OCI-LY7 (cell line): ENCODE measurements around the gene NFIX. TPM values are rescaled to one million over a fixed set of nuclear protein-coding genes. Genes with fewer than 3 reads are reported as not detected.

Experiments used
- BruUV-seq: library from RNA; stranded (reverse); fragments of 400-500 nt; replicated peaks from 2 replicates; lab custom pipeline; 2021; lab: Mats Ljungman, UMichigan
- CTCF ChIA-PET: fragments of 300-600 bp; sonication (Branson Sonifier 250); formaldehyde crosslinking; loops from one replicate; lab custom pipeline; 2022; ENCODE audit warnings: antibody characterized with exemption; ENCODE audit not compliant: unreplicated experiment; lab: Charles Lee
- POLR2A ChIA-PET: fragments of 300-600 bp; sonication (Branson Sonifier 250); formaldehyde crosslinking; loops from one replicate; lab custom pipeline; 2022; ENCODE audit warnings: antibody characterized with exemption; lab: Charles Lee
- DNase-seq: peaks from one replicate; pipeline ENCODE4 v3.0.0-alpha.2; 2015; ENCODE audit warnings: low spot score
- H2AFZ ChIP-seq: fragments of 200-600 bp; sonication (generic), shearing (Covaris generic); 2 replicates; pipeline ENCODE4 v1.6.1; 2014; ENCODE audit warnings: mild to moderate bottlenecking, antibody characterized with exemption, low read length, moderate library complexity
- H3K27ac ChIP-seq: fragments of 200-600 bp; sonication (generic); 2 replicates; pipeline ENCODE4 v1.5.1; 2014; ENCODE audit warnings: mixed run types, low read depth, mild to moderate bottlenecking, moderate library complexity, low read length, inconsistent platforms; ENCODE audit not compliant: poor library complexity, severe bottlenecking
- H3K36me3 ChIP-seq: fragments of 200-600 bp; sonication (generic); 2 replicates; pipeline ENCODE4 v1.6.1; 2014; ENCODE audit warnings: mild to moderate bottlenecking, antibody characterized with exemption, low read length, moderate library complexity, mixed read lengths; ENCODE audit not compliant: insufficient read depth
- H3K4me1 ChIP-seq: fragments of 200-600 bp; sonication (generic); 2 replicates; pipeline ENCODE4 v1.5.1; 2014; ENCODE audit warnings: mild to moderate bottlenecking, low read length; ENCODE audit not compliant: insufficient read depth, poor library complexity, severe bottlenecking
- H3K4me2 ChIP-seq: fragments of 200-600 bp; sonication (generic); 2 replicates; pipeline ENCODE4 v1.6.1; 2014; ENCODE audit warnings: mild to moderate bottlenecking, low read length
- H3K4me3 ChIP-seq: fragments of 200-600 bp; sonication (generic); 2 replicates; pipeline ENCODE4 v1.5.1; 2014; ENCODE audit warnings: mild to moderate bottlenecking, low read depth, low read length; ENCODE audit not compliant: poor library complexity, severe bottlenecking
- H3K79me2 ChIP-seq: fragments of 200-600 bp; sonication (generic); 2 replicates; pipeline ENCODE4 v1.6.1; 2016; ENCODE audit warnings: low read depth, mild to moderate bottlenecking, low read length, moderate library complexity, mixed read lengths; ENCODE audit not compliant: insufficient read depth
- H3K9me2 ChIP-seq: fragments of 200-600 bp; sonication (generic); 2 replicates; pipeline ENCODE4 v1.6.1; 2016; ENCODE audit warnings: mild to moderate bottlenecking, low read length, mixed read lengths; ENCODE audit not compliant: insufficient read depth
- H3K9me3 ChIP-seq: fragments of 200-600 bp; sonication (generic); 2 replicates; pipeline ENCODE4 v1.6.1; 2014; ENCODE audit warnings: mild to moderate bottlenecking, mixed run types, low read length, mixed read lengths
- H4K20me1 ChIP-seq: fragments of 200-600 bp; sonication (generic); 2 replicates; pipeline ENCODE4 v1.6.1; 2014; ENCODE audit warnings: mild to moderate bottlenecking, antibody characterized with exemption, low read length, moderate library complexity, mixed read lengths; ENCODE audit not compliant: insufficient read depth
- CTCF ChIP-seq: fragments of 200-600 bp; sonication (generic); conservative IDR thresholded peaks from 2 replicates; pipeline ENCODE4 v1.5.1; 2014; ENCODE audit warnings: mild to moderate bottlenecking, antibody characterized with exemption, low read length, moderate library complexity, mixed read lengths
- EZH2phosphoT487 ChIP-seq: fragments of 200-600 bp; sonication (generic); IDR thresholded peaks from 2 replicates; pipeline ENCODE4 v1.6.1; 2018; ENCODE audit warnings: low read depth, borderline replicate concordance, mild to moderate bottlenecking, mixed run types, antibody characterized with exemption, low read length, moderate library complexity, mixed read lengths
- intact Hi-C: fragments of 100-400 bp; cut with micrococcal nuclease; formaldehyde crosslinking; loops from one replicate; pipeline ENCODE4 v1.10.0; 2022; ENCODE audit not compliant: unreplicated experiment
- total RNA-seq, 2 experiments: library from RNA; depleted of rRNA in 1 of 2; stranded (reverse); fragments of >200 nt in 1 of 2; shearing (Covaris generic) in 1 of 2; gene quantifications; 2 replicates each; pipeline ENCODE4 v1.2.3, GENCODE V29; 2014 to 2022

NFIX gene
- total RNA-seq, 2 experiments from 2014 or later: 0.16 to 0.72 TPM

DNA sequence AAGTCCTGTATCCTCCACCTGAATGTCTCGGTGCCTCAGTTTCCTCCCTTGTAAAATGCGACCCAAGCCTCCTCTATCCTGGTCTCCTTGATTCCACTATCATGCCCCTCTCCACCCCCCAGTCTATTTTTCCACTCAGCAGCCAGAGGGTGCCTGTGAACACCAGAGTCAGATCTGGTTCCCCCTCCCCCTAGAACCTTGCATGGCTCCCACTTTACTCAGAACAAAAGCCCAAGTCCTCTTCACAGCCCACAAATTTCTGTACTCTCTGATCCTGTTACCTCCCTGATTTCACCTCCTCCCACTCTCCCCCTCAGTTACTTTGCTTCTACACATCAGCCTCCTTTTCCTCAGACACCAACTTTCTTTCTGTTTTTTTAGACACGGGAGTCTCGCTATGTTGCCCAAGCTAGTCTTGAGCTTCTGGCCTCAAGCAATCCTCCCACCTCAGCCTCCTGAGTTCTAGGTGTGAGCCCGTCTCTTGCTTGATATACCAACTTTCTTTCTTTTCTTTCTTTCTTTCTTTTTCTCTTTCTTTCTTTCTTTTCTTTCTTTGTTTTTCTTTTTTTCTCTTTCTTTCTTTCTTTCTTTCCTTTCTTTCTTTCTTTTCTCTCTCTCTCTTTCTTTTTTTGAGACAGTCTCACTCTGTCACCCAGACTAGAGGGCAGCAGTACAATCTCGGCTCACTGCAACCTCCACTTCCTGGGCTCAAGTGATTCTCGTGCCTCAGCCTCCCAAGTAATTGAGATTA is 25.0 kb upstream of the NFIX start:
- no peak overlapping the region for H2AFZ ChIP-seq
- no peak overlapping the region for H3K27ac ChIP-seq
- H4K20me1 ChIP-seq: no peaks in the 10 kb centered on the region
- H3K36me3 ChIP-seq: no peaks in the 10 kb centered on the region
- BruUV-seq: no TSS peak
- H3K4me1 ChIP-seq: peaks cover 6% of the 10 kb centered on the region
- no peaks in the 10 kb centered on the region for H3K9me2 ChIP-seq
- H3K9me3 ChIP-seq: no peaks in the 10 kb centered on the region
- no peaks in the 10 kb centered on the region for H3K79me2 ChIP-seq
- DNase-seq: no peak
- no peak overlapping the region for H3K4me3 ChIP-seq
- no peak overlapping the region for H3K4me2 ChIP-seq
- intact Hi-C loops: no loop called here
- POLR2A ChIA-PET: no interaction called here
- CTCF ChIA-PET: no interaction called here
- TF ChIP-seq CTCF (0 out of 2 replicates have a peak, but pooled peaks have one; percentile 14), EZH2phosphoT487 (no peak)

DNA sequence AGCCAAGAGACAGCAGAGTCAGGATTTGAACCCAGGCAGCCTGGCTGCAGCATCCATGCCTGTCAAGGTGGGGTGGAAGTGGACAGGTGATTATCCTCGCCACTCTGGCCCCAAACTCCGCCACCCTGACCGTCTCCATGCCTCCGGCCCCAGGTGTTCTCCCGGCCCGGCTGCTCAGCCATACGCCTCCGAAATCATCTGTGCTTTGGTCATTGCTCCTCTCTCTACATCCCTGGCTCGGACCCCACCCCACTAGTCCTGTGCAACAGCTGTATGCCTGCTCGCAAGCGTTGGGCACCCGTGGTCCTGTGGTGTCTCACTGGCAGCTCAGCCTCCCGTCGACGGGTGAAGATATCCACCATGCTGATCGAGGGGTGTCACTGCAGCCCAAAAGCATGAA is 22.0 kb upstream of the NFIX start:
- no TSS peak for BruUV-seq
- Histone ChIP-seq H3K79me2 (no peaks in the 10 kb centered on the region), H3K9me3 (no peaks in the 10 kb centered on the region), H4K20me1 (no peaks in the 10 kb centered on the region), H3K4me2 (no peak overlapping the region), H3K36me3 (no peaks in the 10 kb centered on the region), H3K27ac (no peak overlapping the region), H3K9me2 (no peaks in the 10 kb centered on the region), H2AFZ (no peak overlapping the region), H3K4me3 (no peak overlapping the region), H3K4me1 (no peaks in the 10 kb centered on the region)
- ChIA-PET CTCF (no interaction called here), POLR2A (no interaction called here)
- intact Hi-C loops: no loop called here
- no peak for DNase-seq
- TF ChIP-seq EZH2phosphoT487 (no peak), CTCF (no peak)
